Activated T-cell treated with anti-CD3 and anti-CD28 coated beads for 1 hour (primary cell): Measurements from ENCODE around the gene AMOTL1.
"Not testable (repeated sequence)": the region's sequence is repeated elsewhere in the genome, so short reads cannot be mapped to it uniquely, and the experiment has no call there.

Experiments used
- DNase-seq: peaks from one replicate; pipeline ENCODE4 v3.0.0-alpha.2; 2020; ENCODE audit warnings: low read depth

AMOTL1 gene

GRCh38 chr11:94883878-94884277 is 115.7 kb downstream of the AMOTL1 start:
- DNase-seq: no peak

- no peak for DNase-seq
Measured at GRCh38 chr11:94884376-94884775, 116.2 kb downstream of the AMOTL1 start.

- no peak for DNase-seq
Measured at GRCh38 chr11:94885133-94885532, 117.0 kb downstream of the AMOTL1 start.

GRCh38 chr11:94885581-94885980 is 117.4 kb downstream of the AMOTL1 start:
- DNase-seq: no peak

- no peak for DNase-seq
Measured at GRCh38 chr11:94888204-94888603, 120.0 kb downstream of the AMOTL1 start.

- no peak for DNase-seq
Measured at GRCh38 chr11:94895451-94895850, 127.3 kb downstream of the AMOTL1 start.

GRCh38 chr11:94895971-94896370 is 127.8 kb downstream of the AMOTL1 start:
- DNase-seq: no peak

- no peak for DNase-seq
Measured at GRCh38 chr11:94897330-94897768, 129.2 kb downstream of the AMOTL1 start.

- DNase-seq: no peak
Measured at GRCh38 chr11:94907226-94907625, 139.1 kb downstream of the AMOTL1 start.

GRCh38 chr11:94909371-94909820 is 141.2 kb downstream of the AMOTL1 start:
- DNase-seq: no peak

GRCh38 chr11:94910270-94910669 is 142.1 kb downstream of the AMOTL1 start:
- no peak for DNase-seq

- DNase-seq: no peak
Measured at GRCh38 chr11:94910779-94911178, 142.6 kb downstream of the AMOTL1 start.

- DNase-seq: no peak
Measured at GRCh38 chr11:94912806-94913205, 144.7 kb downstream of the AMOTL1 start.

- DNase-seq: not testable (repeated sequence)
Measured at GRCh38 chr11:94913718-94914394, 145.7 kb downstream of the AMOTL1 start.

- DNase-seq: no peak
Measured at GRCh38 chr11:94920311-94920710, 152.2 kb downstream of the AMOTL1 start.

- no peak for DNase-seq
Measured at GRCh38 chr11:94922321-94923003, 154.3 kb downstream of the AMOTL1 start.

- no peak for DNase-seq
Measured at GRCh38 chr11:94923004-94923334, 154.8 kb downstream of the AMOTL1 start.

- no peak for DNase-seq
Measured at GRCh38 chr11:94924171-94924572, 156.0 kb downstream of the AMOTL1 start.

- DNase-seq: no peak
Measured at GRCh38 chr11:94924612-94925011, 156.5 kb downstream of the AMOTL1 start.

GRCh38 chr11:94925422-94926270 is 157.5 kb downstream of the AMOTL1 start:
- no peak for DNase-seq

- DNase-seq: no peak
Measured at GRCh38 chr11:94926271-94926625, 158.1 kb downstream of the AMOTL1 start.
